H1 (cell line): ENCODE data around the gene DVL3. TPM values are rescaled to one million over a fixed set of nuclear protein-coding genes. Genes with fewer than 3 reads are reported as not detected.

Experiments
- CTCF ChIA-PET: fragments of 300-600 bp; sonication (Branson Sonifier 250); formaldehyde crosslinking; loops from one replicate; lab custom pipeline; 2021; ENCODE audit not compliant: partially characterized antibody; lab: Charles Lee
- POLR2A ChIA-PET: fragments of 300-600 bp; sonication (Branson Sonifier 250); formaldehyde crosslinking; loops from one replicate; lab custom pipeline; 2021; ENCODE audit warnings: inconsistent platforms; ENCODE audit not compliant: partially characterized antibody; lab: Charles Lee
- DNase-seq, 2 experiments: peaks; one replicate each; pipeline versions ENCODE4 v3.0.0 to v3.0.0-alpha.2; 2010 to 2022; ENCODE audit warnings: low spot score in 2 of 2, low read depth in 1 of 2, mixed read lengths in 1 of 2
- FAIRE-seq: peaks from 2 replicates; lab custom pipeline; 2011; peaks lifted over from hg19 to GRCh38; lab: Jason Lieb, UNC
- H2AFZ ChIP-seq: 2 replicates; pipeline ENCODE4 v1.8.1; 2012; ENCODE audit warnings: low read length, inconsistent platforms
- H2AK5ac ChIP-seq: 2 replicates; pipeline ENCODE4 v1.6.1; 2013; ENCODE audit warnings: low read depth, low read length
- H2BK120ac ChIP-seq: replicated peaks from 2 replicates; pipeline ENCODE3; 2013; ENCODE audit warnings: low read depth, low read length, inconsistent platforms
- H2BK12ac ChIP-seq: 2 replicates; pipeline ENCODE4 v1.6.1; 2013; ENCODE audit warnings: low read depth, low read length
- H2BK15ac ChIP-seq: 2 replicates; pipeline ENCODE4 v1.6.1; 2013; ENCODE audit warnings: low read length
- H2BK20ac ChIP-seq: 2 replicates; pipeline ENCODE4 v1.6.1; 2013; ENCODE audit warnings: low read length
- H2BK5ac ChIP-seq: 2 replicates; pipeline ENCODE4 v1.6.1; 2013; ENCODE audit warnings: low read depth, low read length
- H3K14ac ChIP-seq: 2 replicates; pipeline ENCODE4 v1.6.1; 2013; ENCODE audit warnings: inconsistent platforms; ENCODE audit not compliant: insufficient read length
- H3K18ac ChIP-seq: 2 replicates; pipeline ENCODE4 v1.6.1; 2013; ENCODE audit warnings: low read length; ENCODE audit errors: extremely low read depth
- H3K23ac ChIP-seq: 2 replicates; pipeline ENCODE4 v1.6.1; 2013; ENCODE audit warnings: inconsistent platforms; ENCODE audit not compliant: insufficient read length
- H3K23me2 ChIP-seq: 2 replicates; pipeline ENCODE4 v1.6.1; 2013; ENCODE audit warnings: low read depth, low read length
- H3K27ac ChIP-seq: 2 replicates; pipeline ENCODE4 v1.6.1; 2011; ENCODE audit warnings: low read depth, low read length, inconsistent platforms
- H3K27me3 ChIP-seq, 4 experiments: replicated peaks in 1 of 4; 1 replicate in 1 of 4; 2 replicates in 3 of 4; pipeline versions ENCODE4 v1.6.1 to v1.8.1; 2011 to 2013; ENCODE audit warnings: low read length in 3 of 4, mild to moderate bottlenecking in 3 of 4, inconsistent platforms in 2 of 4, mixed read lengths in 2 of 4, moderate library complexity in 1 of 4; ENCODE audit not compliant: control insufficient read depth in 3 of 4, insufficient read depth in 3 of 4; ENCODE audit errors: extremely low read depth in 1 of 4
- H3K36me3 ChIP-seq, 4 experiments: 2 replicates each; pipeline versions ENCODE4 v1.6.1 to v1.8.1; 2011 to 2013; ENCODE audit warnings: mild to moderate bottlenecking in 4 of 4, low read length in 3 of 4, moderate library complexity in 2 of 4, control low read depth in 1 of 4, inconsistent platforms in 1 of 4; ENCODE audit not compliant: insufficient read depth in 4 of 4, control insufficient read depth in 2 of 4
- H3K4ac ChIP-seq: replicated peaks from 2 replicates; pipeline ENCODE3; 2013; ENCODE audit warnings: low read length, low read depth, mixed read lengths, inconsistent platforms; ENCODE audit not compliant: insufficient read length
- H3K4me1 ChIP-seq, 4 experiments: replicated peaks in 1 of 4; 1 replicate in 1 of 4; 2 replicates in 3 of 4; pipeline versions ENCODE4 v1.6.1 to v1.8.1; 2011 to 2013; ENCODE audit warnings: low read length in 3 of 4, inconsistent platforms in 2 of 4, mixed read lengths in 1 of 4; ENCODE audit not compliant: insufficient read depth in 4 of 4, control insufficient read depth in 3 of 4
- H3K4me2 ChIP-seq, 2 experiments: 2 replicates each; pipeline versions ENCODE4 v1.6.1 to v1.8.1; 2011 to 2013; ENCODE audit warnings: low read depth in 2 of 2, low read length in 2 of 2, control low read depth in 1 of 2, inconsistent platforms in 1 of 2, mild to moderate bottlenecking in 1 of 2; ENCODE audit not compliant: insufficient read depth in 1 of 2
- H3K4me3 ChIP-seq, 4 experiments: fragments of 200-600, 300-600 bp in 1 of 4; sonication (generic), shearing (Covaris generic), sonication (Bioruptor Twin) in 1 of 4; 2 replicates each; pipeline versions ENCODE4 v1.5.1 to v1.8.1; 2011 to 2016; ENCODE audit warnings: low read length in 4 of 4, low read depth in 3 of 4, control low read depth in 2 of 4, inconsistent platforms in 2 of 4, mild to moderate bottlenecking in 2 of 4, mixed read lengths in 1 of 4, moderate library complexity in 1 of 4; ENCODE audit not compliant: insufficient read depth in 2 of 4; ENCODE audit errors: extremely low read depth in 1 of 4
- H3K56ac ChIP-seq: replicated peaks from 2 replicates; pipeline ENCODE3; 2013; ENCODE audit warnings: low read depth, mild to moderate bottlenecking, mixed read lengths, low read length, inconsistent platforms; ENCODE audit not compliant: insufficient read length
- H3K79me1 ChIP-seq: 2 replicates; pipeline ENCODE4 v1.6.1; 2013; ENCODE audit warnings: low read depth, low read length, control low read depth
- H3K79me2 ChIP-seq, 2 experiments: 2 replicates each; pipeline versions ENCODE4 v1.6.1 to v1.8.1; 2012 to 2013; ENCODE audit warnings: low read length in 2 of 2, mild to moderate bottlenecking in 2 of 2, inconsistent platforms in 1 of 2; ENCODE audit not compliant: insufficient read depth in 2 of 2, control insufficient read depth in 1 of 2
- H3K9ac ChIP-seq, 4 experiments: replicated peaks in 1 of 4; 1 replicate in 1 of 4; 2 replicates in 3 of 4; pipeline versions ENCODE4 v1.6.1 to v1.8.1; 2011 to 2013; ENCODE audit warnings: low read depth in 3 of 4, low read length in 3 of 4, control low read depth in 2 of 4, mild to moderate bottlenecking in 2 of 4, moderate library complexity in 2 of 4, inconsistent platforms in 1 of 4; ENCODE audit errors: extremely low read depth in 1 of 4
- H3K9me3 ChIP-seq, 2 experiments: 2 replicates each; pipeline versions ENCODE4 v1.6.1 to v1.8.1; 2012 to 2013; ENCODE audit warnings: mild to moderate bottlenecking in 2 of 2, moderate library complexity in 2 of 2, control low read depth in 1 of 2, inconsistent platforms in 1 of 2, low read depth in 1 of 2, low read length in 1 of 2, mixed read lengths in 1 of 2; ENCODE audit not compliant: insufficient read depth in 2 of 2
- H4K20me1 ChIP-seq, 2 experiments: replicated peaks in 1 of 2; 2 replicates each; pipeline versions ENCODE3 to v1.8.1; 2011 to 2013; ENCODE audit warnings: inconsistent platforms in 2 of 2, low read length in 2 of 2, mild to moderate bottlenecking in 1 of 2; ENCODE audit not compliant: insufficient read depth in 2 of 2, control insufficient read depth in 1 of 2
- H4K5ac ChIP-seq: 2 replicates; pipeline ENCODE4 v1.6.1; 2013; ENCODE audit warnings: low read length, low read depth, mixed read lengths, inconsistent platforms; ENCODE audit not compliant: insufficient read length
- H4K8ac ChIP-seq: 2 replicates; pipeline ENCODE4 v1.8.0; 2013; ENCODE audit warnings: mild to moderate bottlenecking, moderate library complexity, low read length, inconsistent platforms; ENCODE audit not compliant: insufficient read depth; ENCODE audit errors: extremely low read depth
- H4K91ac ChIP-seq: replicated peaks from 2 replicates; pipeline ENCODE3; 2013; ENCODE audit warnings: low read length, mixed read lengths, inconsistent platforms; ENCODE audit not compliant: insufficient read length
- EGR1 ChIP-seq: IDR thresholded peaks from 2 replicates; pipeline ENCODE4 v1.6.1; 2011; ENCODE audit warnings: low read depth, low read length, borderline replicate concordance
- HDAC6 ChIP-seq: IDR thresholded peaks from one replicate; pipeline ENCODE4 v1.7.1; 2012; ENCODE audit warnings: low read depth, mild to moderate bottlenecking, inconsistent platforms, low read length, moderate library complexity
- SP4 ChIP-seq: IDR thresholded peaks from 2 replicates; pipeline ENCODE4 v1.6.1; 2012; ENCODE audit warnings: low read length, inconsistent platforms
- TAF1 ChIP-seq: IDR thresholded peaks from 2 replicates; pipeline ENCODE4 v1.6.1; 2011; ENCODE audit warnings: mild to moderate bottlenecking, low read depth, low read length
- WGBS, 2 experiments: shearing (Covaris generic) in 1 of 2; methylation state at CpG; one replicate each; pipeline versions ENCODE4 v1.1.6 to v1.1.7; 2013 to 2015; ENCODE audit warnings: low lambda C conversion rate in 2 of 2, mixed read lengths in 2 of 2, inconsistent platforms in 1 of 2, low coverage in 1 of 2, missing lambda C conversion rate in 1 of 2; ENCODE audit not compliant: insufficient replicate concordance in 2 of 2, insufficient coverage in 1 of 2, insufficient read length in 1 of 2; ENCODE audit errors: extremely low coverage in 1 of 2, missing lambda C conversion rate in 1 of 2; 5-methylcytosine and 5-hydroxymethylcytosine counted together
- polyA plus RNA-seq, 7 experiments: library from polyadenylated mRNA; depleted of rRNA in 3 of 7; stranded (reverse) in 5 of 7; unstranded in 2 of 7; fragments of >200 nt in 5 of 7; fragments of 200-250 nt in 2 of 7; gene quantifications; 1 replicate in 5 of 7; 2 replicates in 1 of 7; 4 replicates in 1 of 7; pipeline versions ENCODE4 v1.2.1 to v1.2.3, GENCODE V29; 2011 to 2013; ENCODE audit warnings: missing spikeins in 2 of 7, mixed read lengths in 2 of 7
- total RNA-seq: library from RNA; stranded (reverse); fragmentation: NEBNext Ultra II Directional; extraction: Animal tissue kit (Norgen Biotek cat#: 25700); gene quantifications from 2 replicates; pipeline ENCODE4 v1.2.1, GENCODE V29; 2021
- TF ChIP-seq, protein P1 (sequence below): IDR thresholded peaks from 2 replicates; pipeline ENCODE4 v1.6.1; 2011; ENCODE audit warnings: low read length, improper control_type of control experiment

Gene DVL3
- total and polyA plus RNA-seq, 2 of the 8 experiments (the other 6 are each of a cell fraction or from before 2014, with no cell fraction given) = 38.5 to 66.6 TPM

DNA sequence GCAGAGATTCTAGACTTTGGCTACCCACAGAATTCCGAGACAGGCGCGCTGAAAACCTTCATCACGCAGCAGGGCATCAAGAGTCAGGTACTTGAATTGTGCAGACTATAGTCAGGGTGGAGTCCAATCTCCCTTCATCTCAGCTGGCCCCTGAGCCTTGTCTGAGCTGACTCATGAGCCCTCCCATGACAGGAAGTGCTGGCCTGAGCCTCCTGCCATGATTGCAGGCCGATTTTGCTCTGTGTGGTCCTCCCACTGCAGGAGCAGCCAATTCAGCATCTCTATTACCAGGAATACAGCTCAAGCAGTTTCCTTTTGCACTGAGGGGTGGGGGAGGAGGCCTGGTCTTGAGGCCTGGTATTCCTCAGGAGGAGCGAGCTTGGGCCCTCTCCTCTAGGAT lies 25.0 kb downstream of the DVL3 start:
- Histone ChIP-seq H3K4me2 (no peak overlapping the region), H3K4ac (no peak overlapping the region), H2AK5ac (no peak overlapping the region), H3K23ac (no peak overlapping the region), H2BK15ac (no peak overlapping the region), H2AFZ (no peak overlapping the region), H2BK20ac (no peak overlapping the region), H3K56ac (no peak overlapping the region), H3K23me2 (peaks cover 6% of the 10 kb centered on the region), H4K20me1 (peaks cover 0 to 19% of the 10 kb centered on the region in 2 experiments), H3K9me3 (no peaks in the 10 kb centered on the region), H4K8ac (no peak overlapping the region; the same call in 1 of the 2 replicates), H3K14ac (no peak overlapping the region), H3K4me1 (peaks cover 0 to 26% (median 18%) of the 10 kb centered on the region in 4 experiments; a peak in 6 of 7 replicates), H3K18ac (no peak overlapping the region), H3K79me1 (peaks cover 13% of the 10 kb centered on the region)
- WGBS, 2 experiments = 96% methylated on average over 6 of the region's 6 CpGs; no CpG with 5 or more reads in 1 of the 2 experiments
- TF ChIP-seq HDAC6 = no peak
- TF ChIP-seq TAF1 = no peak
- TF ChIP-seq, protein P1, sequence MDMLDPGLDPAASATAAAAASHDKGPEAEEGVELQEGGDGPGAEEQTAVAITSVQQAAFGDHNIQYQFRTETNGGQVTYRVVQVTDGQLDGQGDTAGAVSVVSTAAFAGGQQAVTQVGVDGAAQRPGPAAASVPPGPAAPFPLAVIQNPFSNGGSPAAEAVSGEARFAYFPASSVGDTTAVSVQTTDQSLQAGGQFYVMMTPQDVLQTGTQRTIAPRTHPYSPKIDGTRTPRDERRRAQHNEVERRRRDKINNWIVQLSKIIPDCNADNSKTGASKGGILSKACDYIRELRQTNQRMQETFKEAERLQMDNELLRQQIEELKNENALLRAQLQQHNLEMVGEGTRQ = no peak
- TF ChIP-seq SP4 = no peak
- TF ChIP-seq EGR1 = no peak
- TF ChIP-seq, all 59 proteins: peak for 0
- H3K27me3 ChIP-seq = no peaks in the 10 kb centered on the region
- peaks cover 0 to 33% of the 10 kb centered on the region in 2 experiments; a peak in 2 of 4 replicates for H3K79me2 ChIP-seq
- no peak overlapping the region for H2BK5ac ChIP-seq
- no peak overlapping the region for H4K5ac ChIP-seq
- no peak overlapping the region for H2BK12ac ChIP-seq
- no peak overlapping the region for H4K91ac ChIP-seq
- ChIA-PET POLR2A (interaction anchor here (0.9 to 3.0 kb wide), 6 partner anchors 24 to 180 kb away, joined by 3 to 9 read pairs (median 3); partner anchors contain the start of genes DVL3 and VWA5B2), CTCF (interaction anchor here (0.8 to 4.7 kb wide), 8 partner anchors 9 to 109 kb away, joined by 3 to 22 read pairs (median 4); no protein-coding TSS in a partner anchor)
- no peak for DNase-seq
- no peak overlapping the region for H3K4me3 ChIP-seq
- H3K27ac ChIP-seq = no peak overlapping the region
- no peak overlapping the region; a peak in 1 of 7 replicates for H3K9ac ChIP-seq
- H3K36me3 ChIP-seq = peaks cover 55 to 81% (median 65%) of the 10 kb centered on the region in 4 experiments
- H2BK120ac ChIP-seq = no peak overlapping the region
- no peak for FAIRE-seq
